GM21576 (cell line): ENCODE measurements around the gene KLHDC10.
A peak's percentile ranks its signal among the peaks of the same experiment; 100 is the strongest.
"Not testable (repeated sequence)": the region's sequence is repeated elsewhere in the genome, so short reads cannot be mapped to it uniquely, and the experiment has no call there.

Experiments used
- ATAC-seq: cut with Tn5 transposase; IDR thresholded peaks from one replicate; pipeline ENCODE4 v1.9.1; 2021; ENCODE audit warnings: mild to moderate bottlenecking, moderate library complexity; ENCODE audit not compliant: unreplicated experiment

KLHDC10 gene

DNA sequence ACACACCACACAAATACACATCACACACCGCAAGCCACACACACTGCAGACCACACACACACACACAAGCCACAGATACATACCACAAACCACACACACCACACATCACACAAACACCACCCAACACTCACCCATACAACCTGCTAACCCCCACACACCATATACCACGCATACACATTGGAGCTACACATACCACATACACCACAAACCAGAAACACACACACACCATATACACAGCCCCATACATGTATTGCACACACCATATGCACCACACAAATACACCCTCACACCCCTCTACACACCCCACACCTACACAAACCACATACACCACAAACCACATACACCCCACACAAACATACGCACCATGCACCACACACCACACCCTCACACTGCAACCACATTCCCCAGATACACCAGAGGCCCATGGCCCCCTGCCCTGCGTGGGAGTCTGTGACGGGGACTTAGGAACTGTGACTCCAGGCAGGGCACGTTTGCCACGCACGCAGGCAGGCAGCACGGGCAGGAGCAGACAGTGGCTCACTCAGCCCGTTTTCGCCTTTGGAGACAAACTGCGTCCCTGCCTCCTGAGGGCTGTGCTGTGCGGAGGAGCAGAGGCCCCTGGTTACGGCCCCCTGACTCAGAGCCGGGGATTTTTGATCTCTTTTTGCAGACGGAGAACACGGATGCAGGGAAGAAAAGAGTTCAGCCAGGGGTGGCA lies 82.3 kb downstream of the KLHDC10 start:
- ATAC-seq = no peak

DNA sequence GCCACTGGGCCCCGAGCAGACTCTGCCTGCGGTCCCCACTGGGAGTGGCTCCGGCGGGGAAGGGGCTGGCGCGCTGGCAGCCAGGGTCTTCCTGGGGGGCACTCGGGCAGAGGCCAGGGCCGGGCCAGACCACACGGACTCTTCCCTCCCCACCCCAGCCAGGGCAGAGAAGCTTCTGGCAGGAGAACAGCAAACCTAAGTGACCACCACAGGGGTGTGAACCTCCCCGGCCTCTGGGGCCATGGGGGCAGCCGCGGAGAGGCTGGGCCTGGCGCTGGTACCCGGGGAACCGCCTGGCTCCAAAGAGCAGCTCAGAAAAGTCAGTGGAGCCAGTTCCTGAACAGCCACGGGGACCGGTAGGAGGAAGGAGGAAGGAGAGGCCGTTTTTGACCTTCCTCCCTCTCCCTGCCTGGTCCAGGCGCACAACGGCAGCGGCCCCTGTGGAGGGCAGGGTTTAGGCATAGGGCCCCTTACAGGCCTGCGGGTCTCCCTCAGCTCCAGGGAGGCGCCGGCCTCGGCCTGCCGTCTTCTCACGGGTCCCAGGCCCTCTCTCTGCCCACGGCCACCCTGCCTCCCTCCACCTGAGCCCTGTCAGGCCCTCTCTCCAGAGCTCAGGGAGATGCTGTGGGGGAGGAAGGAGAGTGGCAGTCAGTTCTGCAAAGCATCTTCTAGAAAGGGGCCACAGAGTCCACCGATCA lies 83.0 kb downstream of the KLHDC10 start:
- ATAC-seq = no peak

DNA sequence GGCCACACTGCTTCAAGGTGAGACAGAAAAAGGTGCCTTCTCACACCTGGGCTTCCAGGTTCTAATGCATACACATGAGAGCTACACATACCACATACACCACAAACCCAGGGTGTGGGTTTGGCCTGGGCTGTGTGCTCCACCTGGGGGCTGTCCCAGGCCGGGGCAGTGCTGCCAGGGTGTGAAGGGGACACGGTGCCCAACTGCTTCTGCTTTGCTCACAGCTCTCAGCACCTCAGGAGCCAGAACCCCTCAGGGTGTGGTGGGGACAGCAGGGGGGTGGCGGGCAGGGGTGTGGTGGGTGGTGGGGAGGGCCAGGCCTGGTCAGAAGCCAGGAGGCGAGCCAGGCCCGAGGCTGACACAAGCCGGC lies 83.8 kb downstream of the KLHDC10 start:
- ATAC-seq = no peak

DNA sequence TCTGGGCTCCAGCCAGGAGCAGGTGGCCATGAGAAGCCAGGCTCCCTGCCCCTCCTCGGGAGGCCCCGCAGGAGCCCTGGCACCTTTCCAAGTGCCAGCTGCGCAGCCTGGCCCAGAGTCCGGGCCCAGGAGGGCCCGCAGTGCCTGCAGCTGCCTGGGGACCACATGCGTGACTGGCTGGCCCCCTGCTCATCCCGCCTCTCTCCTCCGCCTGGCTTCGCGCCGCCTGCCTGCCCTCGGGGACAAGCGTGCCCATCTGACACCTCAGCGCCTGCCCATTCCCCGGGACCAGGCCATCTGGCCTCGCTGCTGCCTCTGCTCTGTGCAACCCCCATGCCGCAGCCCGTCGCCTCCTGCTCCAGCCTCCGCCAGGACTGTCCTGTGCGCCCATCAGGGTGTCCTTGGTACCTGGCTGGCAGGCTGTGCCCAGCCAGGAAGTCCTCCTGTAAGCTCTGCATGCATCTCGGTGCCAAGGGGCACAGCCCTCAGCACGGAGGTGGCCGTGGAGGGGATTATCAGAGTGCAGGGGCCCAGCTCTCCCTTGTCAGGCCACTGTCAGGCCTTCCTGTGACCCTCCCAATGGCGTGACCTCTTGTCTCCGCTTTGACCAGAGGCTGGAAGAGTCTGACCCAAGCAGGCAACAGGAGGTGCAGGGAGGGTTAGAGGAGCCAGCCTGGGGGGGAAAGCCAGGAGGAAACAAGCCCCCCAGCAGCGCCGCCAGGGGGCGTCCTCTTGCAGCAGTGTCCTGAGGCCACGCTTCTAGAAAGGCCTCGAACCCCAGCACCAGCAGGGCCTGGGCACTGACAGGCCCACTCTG lies 84.4 kb downstream of the KLHDC10 start:
- no peak for ATAC-seq

DNA sequence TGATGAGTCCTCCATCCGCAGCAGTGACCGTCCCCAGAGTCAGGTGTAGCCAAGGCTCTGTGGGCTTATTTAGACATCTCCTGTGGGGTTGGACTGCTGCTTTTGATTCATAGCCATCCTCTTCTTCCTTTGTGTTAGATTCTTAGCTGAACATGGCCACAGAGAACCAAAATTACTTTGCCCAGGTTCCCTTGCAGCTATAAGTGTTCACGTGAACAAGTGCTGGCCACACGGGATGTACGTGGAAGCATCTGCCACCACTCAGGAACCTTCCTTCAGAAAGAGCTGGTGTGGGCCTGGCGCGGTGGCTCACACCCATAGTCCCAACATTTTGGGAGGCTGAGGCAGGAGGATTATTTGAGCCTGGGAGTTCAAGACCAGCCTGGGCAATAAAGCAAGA lies 85.8 kb downstream of the KLHDC10 start:
- no peak for ATAC-seq

DNA sequence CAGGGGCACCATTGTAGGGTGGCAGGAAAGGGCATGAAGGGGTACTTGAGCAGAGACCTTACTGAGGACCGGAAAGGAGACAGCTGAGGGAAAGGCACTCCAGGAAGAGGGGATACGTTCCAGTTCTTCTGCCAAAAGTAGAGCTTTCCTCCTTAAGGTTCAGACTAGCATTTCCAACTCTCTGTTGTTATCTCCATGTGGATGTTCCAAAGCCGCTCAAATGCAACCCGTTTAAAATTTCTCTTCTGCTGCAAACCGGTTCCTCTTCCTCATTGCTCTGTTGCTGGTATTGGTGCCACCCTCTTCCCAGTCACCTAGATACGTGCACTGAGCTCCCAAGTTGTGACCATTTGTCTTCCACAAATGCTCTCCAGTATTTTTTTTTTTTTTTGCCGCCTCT lies 87.4 kb downstream of the KLHDC10 start:
- ATAC-seq = no peak

DNA sequence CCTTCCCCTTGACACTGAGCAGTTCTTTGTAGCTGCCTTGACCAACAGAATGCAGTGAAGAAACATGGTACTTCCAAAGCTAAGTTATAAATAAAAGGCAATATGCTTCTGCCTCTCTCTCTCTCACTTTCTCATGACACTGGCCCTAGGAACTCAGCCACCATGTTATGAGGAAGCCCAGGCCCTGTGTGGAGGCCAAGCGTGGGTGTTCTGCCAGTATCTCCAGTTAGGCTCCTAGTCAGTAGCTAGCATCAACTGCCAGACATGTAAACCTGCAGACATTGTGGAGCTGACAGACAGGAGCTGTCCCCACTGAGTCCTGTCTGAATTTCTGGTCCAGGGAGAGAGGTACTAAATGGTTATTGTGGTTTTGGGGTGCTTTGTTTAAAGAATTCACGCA lies 89.7 kb downstream of the KLHDC10 start:
- ATAC-seq = no peak

DNA sequence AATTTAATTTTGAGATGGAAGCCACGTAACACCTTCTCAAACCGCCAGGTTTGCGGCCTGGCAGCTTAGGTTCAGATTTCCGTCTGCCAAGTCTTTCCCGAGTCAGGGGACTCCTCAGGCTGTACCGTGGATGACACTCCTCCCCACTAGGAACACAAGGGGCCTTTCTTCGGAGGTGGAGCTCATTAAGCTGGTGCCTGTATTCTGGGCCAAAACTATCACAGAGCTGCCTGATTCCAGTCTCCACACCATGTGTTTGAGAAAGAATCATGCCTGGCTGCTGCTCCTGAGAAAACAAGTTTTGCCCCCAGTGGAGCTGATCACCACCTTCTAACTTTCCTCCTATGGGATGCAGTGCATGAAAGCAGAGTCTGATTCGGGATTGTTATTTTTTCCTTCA lies 90.1 kb downstream of the KLHDC10 start:
- ATAC-seq = no peak

DNA sequence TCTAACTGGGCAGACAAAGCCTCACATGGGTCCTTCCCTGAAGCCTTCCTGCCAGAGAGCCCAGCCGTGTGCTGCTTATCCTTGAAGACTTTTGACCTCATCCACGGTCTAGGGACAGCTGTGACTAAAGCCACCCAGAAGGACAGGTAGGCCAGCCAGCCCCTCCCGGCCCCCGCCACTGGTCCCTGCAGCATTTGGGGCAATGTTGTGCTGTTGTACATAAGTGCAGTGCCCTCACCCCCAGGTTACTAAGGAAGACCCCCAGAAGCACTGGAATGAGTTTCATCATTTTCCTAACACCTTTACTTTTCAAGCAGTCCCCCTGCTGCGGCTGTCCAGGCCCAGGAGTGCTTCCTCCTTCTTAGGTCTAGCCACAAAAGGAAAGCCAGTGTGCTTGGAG lies 91.9 kb downstream of the KLHDC10 start:
- no peak for ATAC-seq

DNA sequence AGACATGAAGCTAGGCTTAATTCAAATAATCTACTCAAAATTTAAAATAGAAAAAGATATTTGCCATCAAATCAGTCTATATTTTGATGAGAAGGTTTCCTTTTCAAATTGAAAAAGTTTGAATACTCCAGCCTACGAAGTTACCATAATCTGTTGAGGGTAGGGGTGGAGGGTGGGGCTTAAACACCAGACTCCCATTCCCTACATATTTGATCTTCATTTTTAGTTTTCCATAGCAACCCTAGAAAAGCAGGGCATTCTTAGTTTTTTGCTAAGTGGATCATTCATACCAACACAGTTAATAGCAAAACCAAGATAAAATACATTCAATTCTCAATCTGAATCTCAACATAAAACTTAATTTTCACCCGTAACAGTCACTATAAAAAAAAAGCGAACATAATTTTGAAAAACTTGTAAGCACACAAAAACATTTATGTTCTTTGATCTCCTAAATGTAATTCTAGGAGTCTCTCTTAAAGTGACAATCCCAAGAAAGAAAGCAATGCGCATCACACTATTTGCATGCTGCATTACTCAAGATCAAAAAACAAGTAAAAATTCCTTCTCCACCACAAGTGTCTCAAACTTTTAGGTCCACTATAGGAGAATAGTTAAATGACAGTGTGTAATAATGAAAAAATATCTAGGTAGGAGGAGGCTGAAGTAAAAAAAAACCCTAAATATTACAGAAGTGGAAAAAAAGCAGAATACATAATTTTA lies 104.1 kb downstream of the KLHDC10 start:
- no peak for ATAC-seq

DNA sequence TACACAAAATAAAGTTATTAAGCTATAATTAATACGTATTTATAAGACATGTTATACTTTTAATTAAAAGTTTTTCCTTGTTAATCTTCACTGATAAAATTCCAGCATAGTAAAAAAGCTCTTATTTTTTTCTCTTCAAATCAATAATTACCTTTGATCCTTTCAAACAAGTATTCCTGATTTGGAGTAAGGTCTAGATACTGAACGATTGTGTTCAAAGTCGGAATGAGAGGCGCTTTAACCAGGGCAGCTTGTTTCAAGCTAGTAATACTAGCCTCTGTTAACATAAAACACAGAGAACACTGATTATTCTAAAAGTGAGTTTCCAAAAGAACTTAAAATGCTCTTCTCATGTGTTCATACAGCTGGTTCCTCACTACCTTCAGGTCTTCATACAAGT lies 107.9 kb downstream of the KLHDC10 start:
- no peak for ATAC-seq

DNA sequence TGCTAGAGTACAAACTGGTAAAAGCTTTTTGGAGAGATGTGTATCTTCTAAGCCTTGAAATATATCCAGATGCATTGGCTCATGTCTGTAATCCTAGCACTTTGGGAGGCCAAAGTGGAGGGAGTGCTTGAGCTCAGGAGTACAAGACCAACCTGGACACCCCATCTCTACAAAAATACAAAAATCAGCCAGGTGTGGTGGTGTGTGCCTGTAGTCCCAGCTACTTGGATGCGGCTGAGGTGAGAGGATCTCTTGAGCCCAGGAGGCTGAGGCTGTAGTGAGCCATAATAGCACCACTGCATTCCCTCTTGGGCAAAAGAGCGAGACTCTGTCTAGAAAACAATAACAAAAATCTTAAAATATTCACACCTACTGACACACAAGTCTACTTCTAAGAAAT lies 109.3 kb downstream of the KLHDC10 start:
- no peak for ATAC-seq

DNA sequence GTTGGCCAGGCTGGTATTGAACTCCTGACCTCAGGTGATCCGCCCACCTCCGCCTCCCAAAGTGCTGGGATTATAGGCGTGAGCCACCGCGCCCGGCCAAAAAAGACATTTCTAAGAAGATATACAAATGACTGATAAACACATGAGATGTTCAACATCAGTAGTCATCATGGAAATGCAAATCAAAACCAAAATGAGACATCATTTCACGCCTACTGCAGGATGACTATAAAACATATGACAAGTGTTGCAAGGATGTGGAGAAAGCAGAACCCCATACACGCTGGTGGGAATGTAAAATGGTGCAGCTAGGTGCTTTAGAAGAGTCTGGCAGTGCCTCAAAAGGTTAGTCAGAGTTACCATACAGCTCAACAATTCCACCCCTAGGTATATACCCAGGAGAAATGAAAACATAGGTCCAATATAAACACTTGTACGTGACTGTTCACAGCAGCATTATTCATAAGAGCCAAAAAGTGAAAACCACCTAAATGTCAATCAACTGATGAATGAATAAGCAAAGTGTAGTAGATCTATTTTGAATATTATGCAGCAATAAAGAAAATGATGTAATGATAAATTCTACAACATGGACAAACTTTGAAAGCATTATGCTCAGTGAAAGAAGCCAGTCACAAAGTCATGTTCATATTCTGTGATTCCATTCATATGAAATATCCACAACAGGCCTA lies 110.4 kb downstream of the KLHDC10 start:
- no peak for ATAC-seq

DNA sequence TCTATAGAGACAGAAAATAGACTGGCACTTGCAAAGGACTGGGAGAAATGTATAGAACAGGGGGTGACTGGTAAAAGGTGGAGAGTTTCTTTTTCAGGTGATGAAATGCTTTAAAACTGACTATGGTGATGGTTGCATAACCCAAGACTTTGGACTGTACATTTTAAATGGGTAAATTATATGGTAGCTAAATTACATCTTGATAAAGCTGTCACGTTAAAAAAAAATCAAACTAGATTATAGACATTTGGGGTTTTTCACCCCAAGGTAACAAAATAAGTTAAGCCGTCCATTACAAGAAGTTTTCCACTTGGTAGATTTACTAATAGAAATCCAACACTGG lies 110.9 kb downstream of the KLHDC10 start:
- ATAC-seq = no peak

DNA sequence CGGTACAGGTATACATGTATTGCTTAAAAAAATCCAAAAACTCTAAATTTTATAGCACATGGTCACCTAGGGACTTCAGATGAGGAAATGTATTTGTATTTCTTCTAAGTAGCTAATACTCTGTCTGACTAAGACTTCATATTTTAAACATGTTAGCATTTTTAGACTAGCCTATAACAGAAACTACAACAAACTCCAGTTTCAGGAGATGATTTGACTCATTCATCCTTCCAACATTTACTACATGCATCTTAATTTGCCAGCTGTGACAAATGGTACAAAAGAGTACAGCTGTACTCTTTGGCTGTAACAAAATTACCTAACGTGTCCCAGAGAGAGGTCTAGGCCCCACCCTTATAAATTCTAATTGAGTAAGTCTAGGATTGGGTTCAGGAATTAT lies 112.7 kb downstream of the KLHDC10 start:
- ATAC-seq = peak; percentile 88

DNA sequence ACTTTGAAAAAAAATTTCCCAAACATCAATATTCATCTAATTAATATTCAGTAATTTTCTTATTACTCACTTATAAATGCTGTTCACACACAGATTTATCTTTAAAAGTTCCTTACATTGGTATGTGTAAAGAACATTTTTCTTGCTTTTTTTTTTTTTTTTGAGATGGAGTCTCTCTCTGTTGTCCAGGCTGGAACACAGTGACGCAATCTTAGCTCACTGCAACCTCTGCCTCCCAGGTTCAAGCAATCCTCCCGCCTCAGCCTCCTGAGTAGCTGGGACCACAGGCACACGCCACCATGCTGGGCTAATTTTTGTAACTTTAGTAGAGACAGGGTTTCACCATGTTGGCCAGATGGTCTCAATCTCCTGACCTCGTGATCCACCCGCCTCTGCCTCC lies 114.0 kb downstream of the KLHDC10 start:
- ATAC-seq = not testable (repeated sequence)
